Measurements from ENCODE around the gene HCN1.

DNA sequence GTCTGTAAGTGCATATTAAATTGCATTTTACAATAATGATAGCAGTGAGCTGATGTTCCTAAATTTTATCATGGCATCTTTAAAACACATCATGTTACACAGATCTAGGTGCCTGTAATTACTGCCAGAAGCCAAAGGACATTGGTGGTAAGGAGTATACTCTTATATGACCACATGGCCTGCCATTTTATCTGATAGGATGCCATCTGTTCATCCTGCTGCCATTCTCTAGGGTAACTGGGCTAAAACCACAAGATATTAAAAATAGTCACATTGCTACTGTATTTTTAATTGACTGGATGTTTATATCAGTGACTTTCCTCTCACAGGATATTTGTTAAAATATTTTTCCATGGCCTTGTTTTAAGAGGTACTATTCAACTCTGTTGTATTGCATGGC, 53.1 kb downstream of the HCN1 start:
- TF ChIP-seq POLR2AphosphoS5 (IDR thresholded peaks at IDR 0.05) = no peak
- TF ChIP-seq, protein P1, sequence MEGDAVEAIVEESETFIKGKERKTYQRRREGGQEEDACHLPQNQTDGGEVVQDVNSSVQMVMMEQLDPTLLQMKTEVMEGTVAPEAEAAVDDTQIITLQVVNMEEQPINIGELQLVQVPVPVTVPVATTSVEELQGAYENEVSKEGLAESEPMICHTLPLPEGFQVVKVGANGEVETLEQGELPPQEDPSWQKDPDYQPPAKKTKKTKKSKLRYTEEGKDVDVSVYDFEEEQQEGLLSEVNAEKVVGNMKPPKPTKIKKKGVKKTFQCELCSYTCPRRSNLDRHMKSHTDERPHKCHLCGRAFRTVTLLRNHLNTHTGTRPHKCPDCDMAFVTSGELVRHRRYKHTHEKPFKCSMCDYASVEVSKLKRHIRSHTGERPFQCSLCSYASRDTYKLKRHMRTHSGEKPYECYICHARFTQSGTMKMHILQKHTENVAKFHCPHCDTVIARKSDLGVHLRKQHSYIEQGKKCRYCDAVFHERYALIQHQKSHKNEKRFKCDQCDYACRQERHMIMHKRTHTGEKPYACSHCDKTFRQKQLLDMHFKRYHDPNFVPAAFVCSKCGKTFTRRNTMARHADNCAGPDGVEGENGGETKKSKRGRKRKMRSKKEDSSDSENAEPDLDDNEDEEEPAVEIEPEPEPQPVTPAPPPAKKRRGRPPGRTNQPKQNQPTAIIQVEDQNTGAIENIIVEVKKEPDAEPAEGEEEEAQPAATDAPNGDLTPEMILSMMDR (IDR thresholded peaks at IDR 0.05) = no peak

All from transverse colon (tissue), 4 donors.